ENCODE results near the gene RIPPLY2. TPM values are rescaled to one million over a fixed set of nuclear protein-coding genes. Genes with fewer than 3 reads are reported as not detected.
A peak's percentile ranks its signal among the peaks of the same experiment; 100 is the strongest.
"Not testable (repeated sequence)": the region's sequence is repeated elsewhere in the genome, so short reads cannot be mapped to it uniquely, and the experiment has no call there.

Gene RIPPLY2, protein sequence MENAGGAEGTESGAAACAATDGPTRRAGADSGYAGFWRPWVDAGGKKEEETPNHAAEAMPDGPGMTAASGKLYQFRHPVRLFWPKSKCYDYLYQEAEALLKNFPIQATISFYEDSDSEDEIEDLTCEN
- polyA plus RNA-seq (2013, experiment 1 of 4) = not detected
- polyA plus RNA-seq (2013, experiment 2 of 4) = not detected
- not detected for polyA plus RNA-seq (2013, experiment 3 of 4)
- not detected for polyA plus RNA-seq (2013, experiment 4 of 4)

DNA sequence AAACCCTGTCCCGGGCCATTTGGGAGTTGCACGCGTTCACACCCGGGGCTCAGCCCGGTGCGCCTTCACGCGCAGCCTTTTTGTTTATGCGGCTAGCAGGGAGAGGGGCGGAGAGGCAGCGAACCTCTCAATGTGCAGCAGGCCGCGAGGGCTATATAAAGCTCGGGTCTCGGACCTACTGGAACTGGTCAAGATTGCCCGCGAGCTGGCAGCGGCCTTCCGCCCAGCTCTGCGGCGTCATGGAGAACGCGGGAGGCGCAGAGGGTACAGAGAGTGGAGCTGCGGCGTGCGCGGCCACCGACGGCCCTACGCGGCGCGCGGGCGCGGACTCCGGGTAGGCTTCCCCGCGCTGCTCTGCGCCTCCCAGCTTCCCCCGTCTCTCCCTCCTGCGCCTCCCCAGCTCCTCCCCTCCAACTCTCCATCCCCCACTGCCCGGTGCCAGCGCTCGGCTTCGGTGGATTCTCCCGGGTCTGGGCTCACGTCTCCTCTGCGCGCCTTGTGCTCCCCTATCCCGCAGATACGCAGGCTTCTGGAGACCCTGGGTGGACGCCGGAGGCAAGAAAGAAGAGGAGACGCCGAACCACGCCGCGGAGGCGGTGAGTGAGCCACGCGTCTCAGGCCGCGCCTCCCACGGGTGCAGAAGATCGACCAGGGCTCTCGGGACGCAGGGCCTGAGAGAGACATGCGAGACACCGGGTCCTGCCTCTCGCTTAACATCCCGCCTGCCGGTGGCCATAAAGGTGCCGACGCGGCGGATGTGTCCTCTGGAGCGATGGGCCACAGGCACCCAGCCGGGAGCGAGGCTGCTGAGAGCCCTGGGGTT is at the start of gene RIPPLY2:
Gene RIPPLY2, plus strand, starts transcription at position 183 of the 823 bp plus-strand sequence. Its CDS starts 57 bp downstream, at position 240.
- Histone ChIP-seq H3K4me3 (ENCODE audit: insufficient read depth, low read depth, low read length) (peak within 1 kb of the TSS; percentile 50), H3K9me3 (ENCODE audit: control insufficient read depth, low read length) (no peaks in the 10 kb centered on the region), H3K4me1 (ENCODE audit: control insufficient read depth, insufficient read depth, low read length) (no peaks in the 10 kb centered on the region), H3K36me3 (ENCODE audit: control insufficient read depth, insufficient read depth, low read length) (no peaks in the 10 kb centered on the region), H3K27ac (ENCODE audit: insufficient read depth, low read depth, low read length, poor library complexity, severe bottlenecking) (no peak within 1 kb of the TSS), H3K27me3 (ENCODE audit: control insufficient read depth, insufficient read depth, low read length, poor library complexity, severe bottlenecking) (peaks cover 61% of the 10 kb centered on the region)
- 0 to 1% methylated on average over 81 of the region's 81 CpGs for WGBS, 2 experiments

DNA sequence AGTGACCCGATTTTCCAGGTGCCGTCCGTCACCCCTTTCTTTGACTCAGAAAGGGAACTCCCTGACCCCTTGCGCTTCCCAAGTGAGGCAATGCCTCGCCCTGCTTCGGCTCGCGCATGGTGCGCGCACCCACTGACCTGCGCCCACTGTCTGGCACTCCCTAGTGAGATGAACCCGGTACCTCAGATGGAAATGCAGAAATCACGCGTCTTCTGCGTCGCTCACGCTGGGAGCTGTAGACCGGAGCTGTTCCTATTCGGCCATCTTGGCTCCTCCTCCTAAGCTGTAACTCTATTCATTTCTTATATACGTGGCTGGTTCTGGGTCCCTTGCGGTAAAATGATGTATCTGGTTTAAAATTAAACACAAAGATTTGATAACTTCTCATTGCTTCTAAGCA is 49.7 kb upstream of the RIPPLY2 start:
- 91 to 97% methylated on average over 13 of the region's 21 CpGs for WGBS, 2 experiments
- not testable (repeated sequence) for H3K4me3 ChIP-seq (ENCODE audit: insufficient read depth, low read depth, low read length); H3K27ac ChIP-seq (ENCODE audit: insufficient read depth, low read depth, low read length, poor library complexity, severe bottlenecking); H3K36me3 ChIP-seq (ENCODE audit: control insufficient read depth, insufficient read depth, low read length); H3K4me1 ChIP-seq (ENCODE audit: control insufficient read depth, insufficient read depth, low read length); H3K9me3 ChIP-seq (ENCODE audit: control insufficient read depth, low read length); H3K27me3 ChIP-seq (ENCODE audit: control insufficient read depth, insufficient read depth, low read length, poor library complexity, severe bottlenecking)

DNA sequence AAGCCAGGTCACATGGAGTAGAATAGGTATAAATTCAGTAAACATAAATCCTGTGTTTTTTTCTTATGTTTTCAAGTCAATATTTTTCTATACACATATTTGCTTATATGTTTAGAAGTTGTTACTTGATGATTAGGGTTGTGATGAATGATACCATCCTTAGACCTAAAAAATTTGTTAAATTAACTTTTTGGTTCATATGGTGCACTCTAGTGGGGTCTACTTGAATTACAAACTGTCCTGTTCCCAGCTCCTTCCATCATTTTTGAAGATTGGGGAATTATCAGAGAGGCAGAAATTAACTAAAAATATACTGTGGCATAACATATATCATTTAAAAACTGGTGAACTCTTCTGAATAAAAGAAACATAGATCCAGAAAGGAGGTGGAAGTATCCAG is 48.3 kb upstream of the RIPPLY2 start:
- Histone ChIP-seq H3K27me3 (ENCODE audit: control insufficient read depth, insufficient read depth, low read length, poor library complexity, severe bottlenecking) (no peaks in the 10 kb centered on the region), H3K36me3 (ENCODE audit: control insufficient read depth, insufficient read depth, low read length) (no peaks in the 10 kb centered on the region), H3K4me1 (ENCODE audit: control insufficient read depth, insufficient read depth, low read length) (no peaks in the 10 kb centered on the region), H3K4me3 (ENCODE audit: insufficient read depth, low read depth, low read length) (no peak overlapping the region), H3K9me3 (ENCODE audit: control insufficient read depth, low read length) (no peaks in the 10 kb centered on the region), H3K27ac (ENCODE audit: insufficient read depth, low read depth, low read length, poor library complexity, severe bottlenecking) (no peak overlapping the region)

DNA sequence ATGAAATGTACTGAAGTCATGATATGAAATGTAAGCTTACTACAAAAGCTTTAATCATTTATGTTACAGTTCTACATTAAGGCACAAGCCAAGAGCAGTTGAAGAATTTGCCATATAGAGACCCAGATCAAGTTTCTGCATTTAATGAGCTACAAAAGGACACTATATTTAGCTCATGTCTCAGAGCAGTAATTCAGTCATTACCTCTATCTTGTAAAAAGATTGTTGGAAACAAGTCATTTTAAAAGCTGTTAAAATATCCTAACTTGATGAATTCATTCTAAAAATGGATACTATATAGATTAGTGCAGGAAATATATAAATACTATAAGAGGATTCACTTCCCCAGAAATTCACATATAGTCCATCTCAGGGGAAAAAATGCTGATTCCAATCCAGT is 45.2 kb upstream of the RIPPLY2 start:
- H3K27me3 ChIP-seq (ENCODE audit: control insufficient read depth, insufficient read depth, low read length, poor library complexity, severe bottlenecking) = no peaks in the 10 kb centered on the region
- no peaks in the 10 kb centered on the region for H3K4me1 ChIP-seq (ENCODE audit: control insufficient read depth, insufficient read depth, low read length)
- H3K36me3 ChIP-seq (ENCODE audit: control insufficient read depth, insufficient read depth, low read length) = no peaks in the 10 kb centered on the region
- no peak overlapping the region for H3K4me3 ChIP-seq (ENCODE audit: insufficient read depth, low read depth, low read length)
- H3K9me3 ChIP-seq (ENCODE audit: control insufficient read depth, low read length) = no peaks in the 10 kb centered on the region
- no peak overlapping the region for H3K27ac ChIP-seq (ENCODE audit: insufficient read depth, low read depth, low read length, poor library complexity, severe bottlenecking)

DNA sequence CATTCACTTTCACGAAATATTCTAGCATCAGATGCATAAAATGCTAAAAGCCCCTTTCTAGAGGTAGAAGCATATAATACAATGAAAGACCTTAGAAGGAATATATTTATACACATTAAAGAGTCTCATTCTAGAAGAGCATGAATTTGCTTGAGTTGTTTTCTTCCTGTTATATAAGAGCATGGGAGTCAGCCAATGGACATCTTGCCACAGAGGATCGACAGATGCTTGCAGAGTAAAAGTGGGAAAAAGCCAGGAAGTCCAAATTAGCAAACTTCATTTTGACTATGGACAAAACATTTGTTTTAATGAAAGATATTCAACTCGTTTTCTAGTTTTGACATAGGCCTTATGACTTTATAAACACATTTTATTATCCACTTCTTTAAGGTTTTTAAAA is 44.2 kb upstream of the RIPPLY2 start:
- 80 to 90% methylated on average over 1 to 3 of the region's 3 CpGs for WGBS, 2 experiments
- Histone ChIP-seq H3K27ac (ENCODE audit: insufficient read depth, low read depth, low read length, poor library complexity, severe bottlenecking) (no peak overlapping the region), H3K36me3 (ENCODE audit: control insufficient read depth, insufficient read depth, low read length) (no peaks in the 10 kb centered on the region), H3K27me3 (ENCODE audit: control insufficient read depth, insufficient read depth, low read length, poor library complexity, severe bottlenecking) (no peaks in the 10 kb centered on the region), H3K4me1 (ENCODE audit: control insufficient read depth, insufficient read depth, low read length) (no peaks in the 10 kb centered on the region), H3K4me3 (ENCODE audit: insufficient read depth, low read depth, low read length) (no peak overlapping the region), H3K9me3 (ENCODE audit: control insufficient read depth, low read length) (no peaks in the 10 kb centered on the region)

DNA sequence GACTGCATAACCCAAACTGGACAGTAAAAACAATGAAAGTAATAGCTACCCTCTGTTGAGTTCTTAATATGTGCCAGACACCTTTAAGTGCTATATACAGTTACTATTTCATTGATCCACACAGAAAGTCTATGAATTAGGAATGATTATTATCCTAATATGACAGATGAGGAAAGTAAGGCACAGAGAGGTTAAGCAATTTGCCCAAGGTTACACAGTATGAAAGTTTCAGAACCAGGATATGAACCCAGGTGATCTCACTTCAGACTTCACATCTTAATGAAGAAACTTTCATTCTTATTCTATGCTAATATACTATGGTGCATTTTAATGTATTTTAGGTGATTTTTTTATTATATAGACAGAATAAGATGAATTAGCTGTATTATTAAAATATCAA is 40.6 kb upstream of the RIPPLY2 start:
- Histone ChIP-seq H3K36me3 (ENCODE audit: control insufficient read depth, insufficient read depth, low read length) (no peaks in the 10 kb centered on the region), H3K27ac (ENCODE audit: insufficient read depth, low read depth, low read length, poor library complexity, severe bottlenecking) (no peak overlapping the region), H3K9me3 (ENCODE audit: control insufficient read depth, low read length) (no peaks in the 10 kb centered on the region), H3K4me3 (ENCODE audit: insufficient read depth, low read depth, low read length) (no peak overlapping the region), H3K27me3 (ENCODE audit: control insufficient read depth, insufficient read depth, low read length, poor library complexity, severe bottlenecking) (no peaks in the 10 kb centered on the region), H3K4me1 (ENCODE audit: control insufficient read depth, insufficient read depth, low read length) (no peaks in the 10 kb centered on the region)

DNA sequence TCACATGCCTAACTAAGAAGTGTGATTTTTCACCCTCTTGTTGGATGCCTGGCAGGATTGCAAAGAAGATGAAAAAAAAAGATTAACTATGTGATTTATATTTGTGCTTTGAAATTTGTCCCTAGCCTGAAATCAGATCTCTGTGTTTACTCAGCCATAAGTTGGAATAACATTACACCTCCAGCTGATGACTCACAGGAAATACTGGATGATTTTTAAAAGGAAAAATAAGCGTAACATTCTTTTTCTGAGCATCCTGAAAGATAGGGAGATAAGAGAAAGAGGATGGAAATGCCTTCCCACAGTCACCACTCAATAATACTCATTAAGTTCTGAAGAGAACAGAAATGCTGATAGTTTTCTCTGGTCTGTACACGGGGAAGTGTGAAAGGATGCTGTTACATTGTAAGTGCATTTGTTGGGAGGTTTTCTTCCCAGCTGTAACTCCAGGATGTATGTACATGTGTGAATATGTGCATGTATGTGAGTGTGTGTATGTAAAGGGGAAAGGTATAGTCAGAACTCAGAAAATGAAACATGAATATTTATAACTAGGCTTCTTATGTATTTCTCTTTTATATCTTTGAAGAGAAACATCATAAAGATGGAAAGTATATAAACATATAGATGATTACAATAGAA is 37.4 kb upstream of the RIPPLY2 start:
- H3K4me3 ChIP-seq (ENCODE audit: insufficient read depth, low read depth, low read length) = no peak overlapping the region

DNA sequence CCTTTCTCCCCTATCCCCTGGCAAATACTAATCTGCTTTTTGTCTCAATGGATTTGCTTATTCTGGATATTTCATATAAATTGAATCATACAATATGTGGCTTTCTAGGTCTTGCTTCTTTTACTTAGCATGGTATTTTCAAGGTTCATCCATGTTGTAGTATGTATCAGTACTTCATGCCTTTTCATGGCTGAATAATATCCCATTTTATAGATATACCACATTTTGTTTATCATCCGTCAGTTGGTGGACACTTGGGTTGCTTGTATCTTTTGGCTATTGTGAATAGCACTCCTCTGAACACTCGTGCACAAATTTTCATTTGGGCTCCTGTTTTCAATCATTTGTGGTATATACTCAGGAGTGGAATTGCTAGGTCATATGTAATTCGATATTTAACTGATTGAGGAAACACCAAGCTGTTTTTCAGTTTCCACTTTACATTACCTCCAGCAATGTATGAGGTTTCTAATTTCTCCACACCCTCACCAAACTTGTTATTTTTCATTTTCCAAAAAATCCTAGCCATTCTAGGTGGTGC is 30.5 kb upstream of the RIPPLY2 start:
- H3K27me3 ChIP-seq (ENCODE audit: control insufficient read depth, insufficient read depth, low read length, poor library complexity, severe bottlenecking) = no peaks in the 10 kb centered on the region
- H3K4me3 ChIP-seq (ENCODE audit: insufficient read depth, low read depth, low read length) = no peak overlapping the region
- no peaks in the 10 kb centered on the region for H3K9me3 ChIP-seq (ENCODE audit: control insufficient read depth, low read length)
- no peaks in the 10 kb centered on the region for H3K36me3 ChIP-seq (ENCODE audit: control insufficient read depth, insufficient read depth, low read length)
- H3K4me1 ChIP-seq (ENCODE audit: control insufficient read depth, insufficient read depth, low read length) = peaks cover 6% of the 10 kb centered on the region
- 98% methylated on average over 3 of the region's 3 CpGs for WGBS, 2 experiments
- no peak overlapping the region for H3K27ac ChIP-seq (ENCODE audit: insufficient read depth, low read depth, low read length, poor library complexity, severe bottlenecking)

More for the DNA sequence above, 37.4 kb upstream of the RIPPLY2 start:
- Histone ChIP-seq H3K9me3 (ENCODE audit: control insufficient read depth, low read length) (no peaks in the 10 kb centered on the region), H3K27me3 (ENCODE audit: control insufficient read depth, insufficient read depth, low read length, poor library complexity, severe bottlenecking) (no peaks in the 10 kb centered on the region), H3K36me3 (ENCODE audit: control insufficient read depth, insufficient read depth, low read length) (no peaks in the 10 kb centered on the region), H3K27ac (ENCODE audit: insufficient read depth, low read depth, low read length, poor library complexity, severe bottlenecking) (no peak overlapping the region), H3K4me1 (ENCODE audit: control insufficient read depth, insufficient read depth, low read length) (no peaks in the 10 kb centered on the region)
- 55 to 84% methylated on average over 1 of the region's 2 CpGs for WGBS, 2 experiments

DNA sequence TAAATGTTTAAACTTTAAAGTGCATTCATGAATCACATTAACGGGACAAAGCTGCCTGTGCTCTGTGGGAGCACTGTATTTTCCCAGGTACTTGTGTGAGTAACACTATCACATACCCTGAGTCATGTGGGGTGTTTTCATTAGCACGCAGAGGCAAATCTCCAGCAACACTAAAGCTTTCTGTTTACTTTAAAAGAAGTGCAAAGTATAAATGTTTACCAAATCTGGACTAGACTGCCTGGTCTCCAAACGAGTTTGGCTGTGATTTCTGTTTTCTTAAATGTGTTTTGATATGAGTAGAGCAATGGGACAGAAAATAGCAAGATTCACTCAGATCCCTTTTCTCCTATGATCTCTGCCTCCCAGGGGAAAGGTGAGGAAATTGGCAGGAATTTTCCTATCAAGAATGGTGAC is 28.8 kb upstream of the RIPPLY2 start:
- H3K27ac ChIP-seq (ENCODE audit: insufficient read depth, low read depth, low read length, poor library complexity, severe bottlenecking) = no peak overlapping the region
- H3K36me3 ChIP-seq (ENCODE audit: control insufficient read depth, insufficient read depth, low read length) = no peaks in the 10 kb centered on the region
- no peaks in the 10 kb centered on the region for H3K27me3 ChIP-seq (ENCODE audit: control insufficient read depth, insufficient read depth, low read length, poor library complexity, severe bottlenecking)
- peaks cover 6% of the 10 kb centered on the region for H3K4me1 ChIP-seq (ENCODE audit: control insufficient read depth, insufficient read depth, low read length)
- H3K9me3 ChIP-seq (ENCODE audit: control insufficient read depth, low read length) = no peaks in the 10 kb centered on the region
- WGBS, 2 experiments = 55 to 67% methylated on average over 3 of the region's 3 CpGs
- no peak overlapping the region for H3K4me3 ChIP-seq (ENCODE audit: insufficient read depth, low read depth, low read length)

DNA sequence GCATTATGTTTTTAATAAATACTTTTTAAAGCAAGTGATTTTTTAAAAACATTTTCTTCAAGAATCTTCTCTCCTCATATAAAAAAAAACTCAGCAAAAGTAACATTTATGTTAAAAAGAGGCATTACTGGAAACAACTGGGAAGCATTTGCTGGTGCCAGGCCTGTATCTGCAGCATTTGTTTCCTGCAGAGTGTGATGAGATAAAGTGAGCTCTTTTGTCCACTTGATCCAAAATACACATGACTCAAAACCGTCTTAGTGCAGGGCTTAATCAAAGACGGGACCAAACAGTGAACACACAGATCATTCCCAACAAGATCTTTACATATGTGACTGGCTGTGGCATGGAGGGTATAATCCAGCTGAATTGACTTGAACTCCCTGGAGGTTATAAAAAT is 28.3 kb upstream of the RIPPLY2 start:
- no peak overlapping the region for H3K4me3 ChIP-seq (ENCODE audit: insufficient read depth, low read depth, low read length)
- no peaks in the 10 kb centered on the region for H3K9me3 ChIP-seq (ENCODE audit: control insufficient read depth, low read length)
- H3K27ac ChIP-seq (ENCODE audit: insufficient read depth, low read depth, low read length, poor library complexity, severe bottlenecking) = no peak overlapping the region
- H3K27me3 ChIP-seq (ENCODE audit: control insufficient read depth, insufficient read depth, low read length, poor library complexity, severe bottlenecking) = no peaks in the 10 kb centered on the region
- no peaks in the 10 kb centered on the region for H3K36me3 ChIP-seq (ENCODE audit: control insufficient read depth, insufficient read depth, low read length)
- 77% methylated on average over 2 of the region's 2 CpGs; no CpG with 5 or more reads in 1 of the 2 experiments for WGBS, 2 experiments
- peaks cover 6% of the 10 kb centered on the region for H3K4me1 ChIP-seq (ENCODE audit: control insufficient read depth, insufficient read depth, low read length)

Data from ectodermal cell (in vitro differentiated cells).